ENCODE results near the gene BZW2.

The BZW2 gene

DNA sequence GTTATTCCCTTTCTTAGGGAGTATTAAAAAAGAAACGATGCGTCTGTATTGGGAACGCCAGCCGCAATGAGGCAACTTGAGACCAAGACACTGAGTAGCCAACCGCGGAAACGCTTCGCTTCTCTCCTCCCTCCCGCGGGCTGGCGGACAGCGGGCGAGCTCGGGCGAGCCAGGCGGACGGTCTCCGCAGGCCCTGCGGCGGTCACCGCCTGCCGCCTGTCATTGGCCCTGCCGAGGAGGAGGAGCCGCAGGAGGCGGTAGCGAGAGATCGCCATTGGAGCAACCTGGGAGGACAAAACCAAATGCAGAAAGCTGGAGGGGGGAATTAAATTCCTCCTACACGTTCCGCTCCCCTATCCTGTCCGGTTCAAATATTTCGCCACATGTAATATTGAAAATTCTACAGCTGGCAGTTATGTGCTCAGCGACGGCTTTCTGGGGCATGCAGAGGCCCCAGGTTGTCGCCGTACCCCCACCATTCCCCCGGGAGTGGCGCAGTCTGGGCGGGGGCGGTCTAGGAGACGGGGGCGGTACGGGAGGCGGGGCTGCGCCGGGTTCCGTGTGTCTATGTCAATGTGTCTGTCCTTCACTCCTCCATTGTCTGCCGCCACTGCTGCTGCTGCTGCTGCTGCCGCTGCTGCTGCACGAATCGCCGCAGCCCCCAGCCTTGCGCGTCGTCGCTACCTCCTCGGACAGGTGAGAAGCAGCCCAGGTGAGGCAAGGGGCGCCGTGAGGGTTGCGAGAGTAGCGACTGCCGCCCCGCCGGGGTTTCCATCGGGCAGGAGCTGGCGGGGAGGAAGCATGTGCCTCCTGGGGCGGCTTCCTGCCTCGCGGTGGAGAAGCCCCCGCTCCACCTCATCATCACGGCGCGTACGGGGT, at the start of gene BZW2, which contains the start of gene ANKMY2:
TSS of gene BZW2 (plus strand) at position 589 of the 879 bp plus-strand sequence. CDS start 19,263 bp downstream, outside the sequence.
TSS of gene ANKMY2 (minus strand) at position 162 of the 879 bp plus-strand sequence. CDS start 181 bp downstream, outside the sequence.
- Histone ChIP-seq H3K4me3 (ENCODE audit: low read length) (peak within 1 kb of the TSS; percentile 96; the same call in 1 of the 2 replicates), H3K27me3 (ENCODE audit: control insufficient read depth, insufficient read depth, low read length) (peaks cover 2% of the 10 kb centered on the region; the same call in 1 of the 2 replicates), H3K4me1 (ENCODE audit: control insufficient read depth, insufficient read depth, low read length) (no peaks in the 10 kb centered on the region), H3K27ac (ENCODE audit: low read length) (no peak within 1 kb of the TSS), H3K9me3 (ENCODE audit: control insufficient read depth, insufficient read depth, low read length) (no peaks in the 10 kb centered on the region), H3K36me3 (ENCODE audit: control insufficient read depth, insufficient read depth, low read length) (no peaks in the 10 kb centered on the region)
- DNase-seq (ENCODE audit: low read depth, low spot score) = peak; percentile 73
- no CpG with 5 or more reads among the region's 73 CpGs for WGBS (ENCODE audit: insufficient coverage, insufficient read length)

DNA sequence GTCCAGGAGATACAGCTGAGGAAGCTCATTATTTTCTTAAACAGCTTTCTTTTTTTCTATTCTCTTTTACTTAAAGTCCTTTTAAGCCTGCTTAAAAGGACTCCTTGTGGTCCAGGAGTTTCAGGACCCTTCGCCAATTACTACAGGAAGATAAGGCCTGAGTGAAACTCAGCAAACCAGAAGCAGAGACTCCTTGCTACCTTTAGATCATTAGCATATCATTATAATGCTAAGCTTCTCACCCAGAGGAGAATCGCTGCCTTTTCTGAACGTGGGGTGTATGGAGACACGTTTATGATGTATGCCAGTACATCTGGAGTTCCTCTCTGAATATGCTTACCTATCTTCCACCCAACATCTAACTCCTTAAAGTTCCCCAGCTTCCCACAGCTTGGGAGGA, 48.0 kb upstream of the BZW2 start:
- Histone ChIP-seq H3K36me3 (ENCODE audit: control insufficient read depth, insufficient read depth, low read length) (no peaks in the 10 kb centered on the region), H3K9me3 (ENCODE audit: control insufficient read depth, insufficient read depth, low read length) (no peaks in the 10 kb centered on the region), H3K27ac (ENCODE audit: low read length) (no peak overlapping the region), H3K4me1 (ENCODE audit: control insufficient read depth, insufficient read depth, low read length) (peaks cover 2% of the 10 kb centered on the region; the same call in 1 of the 2 replicates), H3K27me3 (ENCODE audit: control insufficient read depth, insufficient read depth, low read length) (no peaks in the 10 kb centered on the region), H3K4me3 (ENCODE audit: low read length) (no peak overlapping the region)
- no peak for DNase-seq (ENCODE audit: low read depth, low spot score)
- WGBS (ENCODE audit: insufficient coverage, insufficient read length) = no CpG with 5 or more reads among the region's 4 CpGs

DNA sequence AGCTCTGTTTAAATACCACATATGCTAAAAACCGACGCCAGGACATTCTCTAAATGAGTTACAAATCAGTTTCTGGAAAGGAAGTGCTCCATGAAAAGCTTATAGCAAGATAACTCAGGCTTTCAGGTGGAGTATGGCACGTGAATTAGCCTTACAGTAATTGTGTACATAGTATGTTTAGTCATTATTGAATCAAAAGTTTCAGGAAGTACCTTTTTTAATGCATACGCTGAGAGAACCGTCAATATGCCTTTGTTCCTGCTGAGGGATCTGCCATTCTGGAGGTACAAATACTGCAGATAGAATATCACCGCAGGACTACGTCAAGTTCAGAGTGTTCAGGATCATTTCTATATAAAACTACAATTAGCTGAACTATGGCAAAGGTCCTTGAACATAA, 46.1 kb upstream of the BZW2 start:
- no peaks in the 10 kb centered on the region for H3K9me3 ChIP-seq (ENCODE audit: control insufficient read depth, insufficient read depth, low read length)
- H3K4me1 ChIP-seq (ENCODE audit: control insufficient read depth, insufficient read depth, low read length) = peaks cover 2% of the 10 kb centered on the region; the same call in 1 of the 2 replicates
- no peak overlapping the region for H3K4me3 ChIP-seq (ENCODE audit: low read length)
- no peak overlapping the region for H3K27ac ChIP-seq (ENCODE audit: low read length)
- no CpG with 5 or more reads among the region's 7 CpGs for WGBS (ENCODE audit: insufficient coverage, insufficient read length)
- no peaks in the 10 kb centered on the region for H3K27me3 ChIP-seq (ENCODE audit: control insufficient read depth, insufficient read depth, low read length)
- no peak for DNase-seq (ENCODE audit: low read depth, low spot score)
- no peaks in the 10 kb centered on the region for H3K36me3 ChIP-seq (ENCODE audit: control insufficient read depth, insufficient read depth, low read length)

DNA sequence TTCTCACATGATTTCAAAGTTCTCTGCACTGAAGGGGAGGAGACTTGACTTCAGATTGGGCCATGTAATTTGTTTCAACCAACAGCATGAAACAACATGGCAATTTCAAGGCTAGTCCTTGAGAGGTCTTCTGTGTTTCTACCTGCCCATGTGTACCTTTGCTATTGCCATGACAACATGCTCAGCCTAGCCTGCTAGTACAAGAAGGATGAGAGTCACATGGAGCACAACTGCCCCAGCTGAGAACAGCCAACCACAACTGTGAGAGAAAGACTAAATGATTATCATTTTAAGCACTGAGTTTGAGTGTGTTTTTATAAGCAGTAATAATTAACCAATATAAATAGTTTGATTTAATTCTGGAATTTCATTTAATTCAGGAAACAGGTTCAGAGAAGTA, 42.3 kb upstream of the BZW2 start:
- H3K4me1 ChIP-seq (ENCODE audit: control insufficient read depth, insufficient read depth, low read length) = no peaks in the 10 kb centered on the region
- DNase-seq (ENCODE audit: low read depth, low spot score) = no peak
- no peak overlapping the region for H3K4me3 ChIP-seq (ENCODE audit: low read length)
- H3K27me3 ChIP-seq (ENCODE audit: control insufficient read depth, insufficient read depth, low read length) = no peaks in the 10 kb centered on the region
- no peaks in the 10 kb centered on the region for H3K36me3 ChIP-seq (ENCODE audit: control insufficient read depth, insufficient read depth, low read length)
- H3K27ac ChIP-seq (ENCODE audit: low read length) = no peak overlapping the region
- no peaks in the 10 kb centered on the region for H3K9me3 ChIP-seq (ENCODE audit: control insufficient read depth, insufficient read depth, low read length)

DNA sequence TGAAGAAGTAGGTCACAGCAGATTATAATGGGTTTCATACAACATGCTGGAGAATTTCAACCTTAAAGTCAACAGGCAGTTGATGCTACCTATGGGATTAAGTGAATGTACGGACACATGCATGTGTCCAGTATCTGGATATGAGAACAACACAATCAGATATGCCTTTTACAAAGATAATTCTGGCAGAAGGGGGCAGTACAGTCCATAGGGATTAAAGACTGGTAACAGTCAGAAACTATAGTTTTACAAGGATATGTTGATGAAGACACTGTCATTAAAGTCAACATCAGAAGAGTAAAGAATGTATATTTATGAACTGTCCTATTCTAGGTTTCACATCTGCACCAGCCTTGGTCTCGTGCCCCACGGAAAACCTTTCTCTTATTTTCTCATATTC, 41.9 kb upstream of the BZW2 start:
- no peaks in the 10 kb centered on the region for H3K9me3 ChIP-seq (ENCODE audit: control insufficient read depth, insufficient read depth, low read length)
- H3K36me3 ChIP-seq (ENCODE audit: control insufficient read depth, insufficient read depth, low read length) = no peaks in the 10 kb centered on the region
- H3K27me3 ChIP-seq (ENCODE audit: control insufficient read depth, insufficient read depth, low read length) = no peaks in the 10 kb centered on the region
- no peak overlapping the region for H3K4me3 ChIP-seq (ENCODE audit: low read length)
- no peak overlapping the region for H3K27ac ChIP-seq (ENCODE audit: low read length)
- no peaks in the 10 kb centered on the region for H3K4me1 ChIP-seq (ENCODE audit: control insufficient read depth, insufficient read depth, low read length)
- no peak for DNase-seq (ENCODE audit: low read depth, low spot score)
- no CpG with 5 or more reads among the region's 3 CpGs for WGBS (ENCODE audit: insufficient coverage, insufficient read length)

DNA sequence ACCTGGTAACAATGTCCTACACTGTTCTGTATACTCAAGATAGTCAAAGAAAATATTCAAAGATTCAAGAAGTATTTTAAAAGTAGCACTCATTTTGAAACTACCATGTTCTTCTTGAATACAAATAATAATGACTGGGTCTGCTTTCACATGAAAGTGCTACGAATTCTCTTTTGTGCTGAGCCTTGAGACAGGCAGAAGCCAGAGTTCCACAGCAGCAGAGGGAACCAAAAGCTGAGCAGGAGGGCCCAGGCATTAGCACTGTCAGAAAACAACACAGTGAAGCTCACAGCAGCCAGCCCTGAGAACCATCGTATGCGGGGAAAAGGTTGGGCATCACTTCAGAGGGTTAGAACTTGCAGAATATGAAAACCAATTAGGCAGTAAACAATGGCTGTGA, 39.3 kb upstream of the BZW2 start:
- Histone ChIP-seq H3K27ac (ENCODE audit: low read length) (no peak overlapping the region), H3K4me1 (ENCODE audit: control insufficient read depth, insufficient read depth, low read length) (no peaks in the 10 kb centered on the region), H3K4me3 (ENCODE audit: low read length) (no peak overlapping the region), H3K36me3 (ENCODE audit: control insufficient read depth, insufficient read depth, low read length) (no peaks in the 10 kb centered on the region), H3K9me3 (ENCODE audit: control insufficient read depth, insufficient read depth, low read length) (no peaks in the 10 kb centered on the region), H3K27me3 (ENCODE audit: control insufficient read depth, insufficient read depth, low read length) (no peaks in the 10 kb centered on the region)
- no CpG with 5 or more reads among the region's 3 CpGs for WGBS (ENCODE audit: insufficient coverage, insufficient read length)
- DNase-seq (ENCODE audit: low read depth, low spot score) = no peak

DNA sequence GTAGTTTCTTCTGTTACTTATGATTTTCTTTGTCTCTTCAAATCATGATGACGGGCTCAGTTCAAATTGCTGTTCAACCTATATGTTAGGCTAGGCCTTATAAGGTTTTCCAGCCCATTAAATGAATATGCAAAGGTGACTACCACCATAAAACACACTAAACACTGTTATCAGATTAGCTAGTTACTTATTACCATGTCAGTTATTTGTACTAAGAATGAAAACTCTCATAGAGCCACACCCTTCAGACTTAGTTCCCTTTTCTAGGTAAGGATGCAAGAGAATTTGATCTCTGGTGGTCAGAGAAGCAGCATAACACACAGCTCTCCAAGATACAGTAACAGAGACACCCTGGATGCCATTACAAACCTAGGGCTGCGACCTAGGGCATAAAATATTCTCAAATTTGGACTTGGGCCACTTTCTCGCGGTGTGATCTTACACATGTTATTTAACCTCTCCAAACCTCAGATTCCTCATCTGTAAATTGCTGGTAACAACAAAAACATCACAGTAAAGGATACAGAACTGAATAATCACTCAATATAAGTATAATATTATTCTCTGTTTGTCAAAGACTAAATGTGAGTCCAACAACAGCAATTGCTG, 36.0 kb upstream of the BZW2 start:
- H3K36me3 ChIP-seq (ENCODE audit: control insufficient read depth, insufficient read depth, low read length) = no peaks in the 10 kb centered on the region; the same call in 1 of the 2 replicates
- no peak for DNase-seq (ENCODE audit: low read depth, low spot score)
- no peak overlapping the region for H3K27ac ChIP-seq (ENCODE audit: low read length)
- no peak overlapping the region for H3K4me3 ChIP-seq (ENCODE audit: low read length)
- H3K4me1 ChIP-seq (ENCODE audit: control insufficient read depth, insufficient read depth, low read length) = no peaks in the 10 kb centered on the region
- no CpG with 5 or more reads among the region's 4 CpGs for WGBS (ENCODE audit: insufficient coverage, insufficient read length)
- no peaks in the 10 kb centered on the region for H3K27me3 ChIP-seq (ENCODE audit: control insufficient read depth, insufficient read depth, low read length)
- H3K9me3 ChIP-seq (ENCODE audit: control insufficient read depth, insufficient read depth, low read length) = no peaks in the 10 kb centered on the region

DNA sequence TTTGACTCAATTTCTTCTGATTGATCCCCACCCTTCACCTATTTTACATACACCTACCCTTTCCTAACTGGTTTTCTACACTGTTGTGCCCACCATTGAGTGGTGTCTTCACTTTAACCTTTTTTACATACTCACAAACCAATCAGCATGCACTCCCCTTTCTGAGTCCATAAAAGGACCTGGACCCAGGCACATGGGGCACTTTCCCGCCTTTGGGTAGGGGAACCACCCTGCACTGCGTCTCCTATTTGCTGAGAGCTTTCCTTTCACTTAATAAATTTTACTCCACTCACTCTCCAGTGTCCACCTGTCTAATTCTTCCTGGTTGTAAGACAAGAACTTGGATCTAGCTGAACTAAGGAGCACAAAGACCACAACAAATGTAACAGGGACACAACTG, 34.3 kb upstream of the BZW2 start:
- Histone ChIP-seq H3K4me1 (ENCODE audit: control insufficient read depth, insufficient read depth, low read length) (0 out of 2 replicates have a peak, but pooled peaks cover under 1% of the 10 kb centered on the region), H3K4me3 (ENCODE audit: low read length) (no peak overlapping the region), H3K27me3 (ENCODE audit: control insufficient read depth, insufficient read depth, low read length) (no peaks in the 10 kb centered on the region), H3K27ac (ENCODE audit: low read length) (no peak overlapping the region), H3K9me3 (ENCODE audit: control insufficient read depth, insufficient read depth, low read length) (no peaks in the 10 kb centered on the region), H3K36me3 (ENCODE audit: control insufficient read depth, insufficient read depth, low read length) (no peaks in the 10 kb centered on the region; the same call in 1 of the 2 replicates)
- no CpG with 5 or more reads among the region's 2 CpGs for WGBS (ENCODE audit: insufficient coverage, insufficient read length)
- no peak for DNase-seq (ENCODE audit: low read depth, low spot score)

DNA sequence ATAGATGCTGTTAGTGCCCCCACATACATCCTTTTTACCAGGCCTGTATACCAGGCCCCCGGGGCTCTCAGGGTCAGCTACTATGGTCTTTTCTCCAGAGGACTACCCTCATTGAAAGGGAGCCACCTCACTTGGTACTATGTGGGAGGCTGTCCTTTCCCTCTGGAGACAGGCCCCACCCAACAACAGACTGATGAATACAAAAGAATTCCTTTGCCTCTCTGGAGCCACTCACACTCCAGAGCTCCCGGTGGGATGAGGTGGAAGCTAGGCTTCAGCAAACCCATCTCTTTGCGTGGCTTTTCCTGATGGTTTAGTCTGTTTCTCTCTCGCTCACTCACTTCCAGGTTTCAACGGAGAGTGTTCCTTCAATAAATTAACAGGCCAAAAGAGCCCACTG, 30.8 kb upstream of the BZW2 start:
- Histone ChIP-seq H3K9me3 (ENCODE audit: control insufficient read depth, insufficient read depth, low read length) (no peaks in the 10 kb centered on the region), H3K27me3 (ENCODE audit: control insufficient read depth, insufficient read depth, low read length) (no peaks in the 10 kb centered on the region), H3K4me1 (ENCODE audit: control insufficient read depth, insufficient read depth, low read length) (0 out of 2 replicates have a peak, but pooled peaks cover 2% of the 10 kb centered on the region), H3K36me3 (ENCODE audit: control insufficient read depth, insufficient read depth, low read length) (no peaks in the 10 kb centered on the region; the same call in 1 of the 2 replicates), H3K27ac (ENCODE audit: low read length) (no peak overlapping the region), H3K4me3 (ENCODE audit: low read length) (no peak overlapping the region)
- no CpG with 5 or more reads among the region's 5 CpGs for WGBS (ENCODE audit: insufficient coverage, insufficient read length)
- no peak for DNase-seq (ENCODE audit: low read depth, low spot score)

DNA sequence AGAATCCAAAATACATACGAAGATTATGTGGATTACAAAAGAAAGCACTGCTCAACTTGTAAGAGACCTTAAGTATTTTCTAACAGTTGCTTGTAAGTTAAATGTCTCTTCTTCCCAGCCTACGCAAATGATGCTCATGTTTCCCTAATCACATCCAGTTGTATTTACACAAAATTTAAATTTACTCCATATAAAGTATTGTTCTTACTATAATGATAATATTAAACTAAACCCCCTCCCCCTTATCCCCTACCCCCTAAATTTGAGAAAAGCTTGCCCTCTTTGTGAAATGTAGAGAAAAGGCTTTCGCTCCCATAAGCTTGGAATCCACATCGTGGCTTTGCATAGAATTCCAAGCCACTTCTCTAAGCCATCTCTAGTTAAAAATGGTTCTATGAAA, 29.9 kb upstream of the BZW2 start:
- Histone ChIP-seq H3K27me3 (ENCODE audit: control insufficient read depth, insufficient read depth, low read length) (no peaks in the 10 kb centered on the region), H3K27ac (ENCODE audit: low read length) (no peak overlapping the region), H3K4me1 (ENCODE audit: control insufficient read depth, insufficient read depth, low read length) (0 out of 2 replicates have a peak, but pooled peaks cover 2% of the 10 kb centered on the region), H3K4me3 (ENCODE audit: low read length) (no peak overlapping the region), H3K9me3 (ENCODE audit: control insufficient read depth, insufficient read depth, low read length) (no peaks in the 10 kb centered on the region), H3K36me3 (ENCODE audit: control insufficient read depth, insufficient read depth, low read length) (no peaks in the 10 kb centered on the region; the same call in 1 of the 2 replicates)
- DNase-seq (ENCODE audit: low read depth, low spot score) = no peak
- no CpG with 5 or more reads among the region's 4 CpGs for WGBS (ENCODE audit: insufficient coverage, insufficient read length)

All from iPS DF 6.9 (cell line).